NT2/D1 (cell line): ENCODE data around the gene ROBO1.

Experiments used
- SUZ12 ChIP-seq: IDR thresholded peaks from 2 replicates; pipeline ENCODE4 v1.6.1; 2011; ENCODE audit not compliant: insufficient read length, insufficient read depth; ENCODE audit errors: extremely low read depth
- YY1 ChIP-seq: IDR thresholded peaks from 2 replicates; pipeline ENCODE4 v1.6.1; 2011; ENCODE audit not compliant: insufficient read length, insufficient read depth

GRCh38 chr3:78732893-78733292 lies 1034.9 kb downstream of the ROBO1 start:
- TF ChIP-seq SUZ12 (no peak), YY1 (no peak)
